Esophagus (tissue), 2 donors: ENCODE results near the gene TCEAL5. TPM values are rescaled to one million over a fixed set of nuclear protein-coding genes. Genes with fewer than 3 reads are reported as not detected.
A peak's percentile ranks its signal among the peaks of the same experiment; 100 is the strongest.
"Not testable (repeated sequence)": the region's sequence is repeated elsewhere in the genome, so short reads cannot be mapped to it uniquely, and the experiment has no call there.

Experiments
- H3K27ac ChIP-seq, 2 donors: one replicate each; pipeline ENCODE4 v1.5.1; 2013; ENCODE audit warnings: low read depth in 2 of 2, mild to moderate bottlenecking in 2 of 2, inconsistent platforms in 1 of 2, low read length in 1 of 2, moderate library complexity in 1 of 2
- H3K27me3 ChIP-seq, 2 donors: one replicate each; pipeline ENCODE4 v1.6.1; 2013; ENCODE audit warnings: low read length in 2 of 2, control low read depth in 1 of 2, mild to moderate bottlenecking in 1 of 2; ENCODE audit not compliant: insufficient read depth in 2 of 2, control insufficient read depth in 1 of 2
- H3K36me3 ChIP-seq, 2 donors: one replicate each; pipeline ENCODE4 v1.6.1; 2013; ENCODE audit warnings: low read length in 1 of 2; ENCODE audit not compliant: control insufficient read depth in 2 of 2, insufficient read depth in 2 of 2
- H3K4me1 ChIP-seq, 2 donors: one replicate each; pipeline ENCODE4 v1.6.1; 2013; ENCODE audit warnings: low read length in 1 of 2; ENCODE audit not compliant: control insufficient read depth in 2 of 2, insufficient read depth in 2 of 2
- H3K4me3 ChIP-seq, 2 donors: one replicate each; pipeline ENCODE4 v1.5.1; 2013; ENCODE audit warnings: low read length in 2 of 2, mild to moderate bottlenecking in 2 of 2, low read depth in 1 of 2, moderate library complexity in 1 of 2
- H3K9me3 ChIP-seq, 2 donors: one replicate each; pipeline ENCODE4 v1.6.1; 2013; ENCODE audit warnings: mild to moderate bottlenecking in 2 of 2, low read depth in 1 of 2, low read length in 1 of 2, moderate library complexity in 1 of 2; ENCODE audit not compliant: control insufficient read depth in 2 of 2, insufficient read depth in 1 of 2
- WGBS, 2 donors: extraction: QIAGEN DNeasy Blood & Tissue Kit; methylation state at CpG; one replicate each; pipeline ENCODE4 v1.1.7; 2013; 5-methylcytosine and 5-hydroxymethylcytosine counted together
- polyA plus RNA-seq, 2 donors: library from polyadenylated mRNA; stranded (reverse); fragments of 200-250 nt; gene quantifications; one replicate each; pipeline ENCODE4 v1.2.3, GENCODE V29; 2013
- donor health status: healthy with polysubstance abuse.
- donor health status: Bipolar disorder and iron deficiency.

TCEAL5 gene
- under 1 TPM; 0.05 to 0.14 TPM for polyA plus RNA-seq

GRCh38 chrX:103276581-103277002, at the start of gene TCEAL5:
TCEAL5 (minus strand) TSS chrX:103276750; CDS start chrX:103274563, 2,187 bp downstream.
- no peak within 1 kb of the TSS for H3K4me3 ChIP-seq
- no peak within 1 kb of the TSS for H3K27ac ChIP-seq
- no peaks in the 10 kb centered on the region for H3K9me3 ChIP-seq
- no peaks in the 10 kb centered on the region for H3K36me3 ChIP-seq
- no peaks in the 10 kb centered on the region for H3K4me1 ChIP-seq
- 5 to 18% methylated on average over 17 of the region's 17 CpGs for WGBS, 2 donors
- H3K27me3 ChIP-seq, result peaks cover 0 to 4% of the 10 kb centered on the region in 2 donors

GRCh38 chrX:103311399-103311780, 34.8 kb upstream of the TCEAL5 start:
- H3K9me3 ChIP-seq, result no peaks in the 10 kb centered on the region
- H3K4me1 ChIP-seq, result no peaks in the 10 kb centered on the region
- H3K27me3 ChIP-seq, result no peaks in the 10 kb centered on the region
- peak overlapping the region in 1 of 2 donors; percentile 38 for H3K4me3 ChIP-seq
- no peak overlapping the region for H3K27ac ChIP-seq
- H3K36me3 ChIP-seq, result no peaks in the 10 kb centered on the region
- 60 to 73% methylated on average over 3 of the region's 3 CpGs for WGBS, 2 donors

- Histone ChIP-seq H3K27ac (no peak within 1 kb of the TSS), H3K4me3 (peak within 1 kb of the TSS; percentile 38 to 54), H3K4me1 (no peaks in the 10 kb centered on the region), H3K27me3 (no peaks in the 10 kb centered on the region), H3K36me3 (no peaks in the 10 kb centered on the region), H3K9me3 (no peaks in the 10 kb centered on the region)
- WGBS, 2 donors, result 2 to 24% methylated on average over 44 to 52 of the region's 52 CpGs
Observed at GRCh38 chrX:103310555-103311398, 34.2 kb upstream of the TCEAL5 start, which contains the start of gene BEX2. BEX2 (minus strand) TSS chrX:103310990; CDS start chrX:103309976, 1,014 bp downstream.

GRCh38 chrX:103309860-103310554, 33.5 kb upstream of the TCEAL5 start:
- WGBS, 2 donors, result 21 to 32% methylated on average over 24 to 30 of the region's 32 CpGs

GRCh38 chrX:103305666-103306065, 29.1 kb upstream of the TCEAL5 start:
- not testable (repeated sequence) for H3K27me3 ChIP-seq, H3K4me1 ChIP-seq, H3K4me3 ChIP-seq, H3K36me3 ChIP-seq, H3K27ac ChIP-seq, H3K9me3 ChIP-seq
- WGBS, 2 donors, result 90 to 94% methylated on average over 4 of the region's 4 CpGs

More at GRCh38 chrX:103309860-103310554, 33.5 kb upstream of the TCEAL5 start:
- H3K4me3 ChIP-seq, result peak overlapping the region; percentile 38 to 54
- no peaks in the 10 kb centered on the region for H3K27me3 ChIP-seq
- H3K4me1 ChIP-seq, result no peaks in the 10 kb centered on the region
- H3K9me3 ChIP-seq, result no peaks in the 10 kb centered on the region
- no peaks in the 10 kb centered on the region for H3K36me3 ChIP-seq
- H3K27ac ChIP-seq, result no peak overlapping the region

GRCh38 chrX:103304705-103305104, 28.2 kb upstream of the TCEAL5 start:
- Histone ChIP-seq H3K4me1 (no peaks in the 10 kb centered on the region), H3K27ac (no peak overlapping the region), H3K4me3 (no peak overlapping the region)

GRCh38 chrX:103293118-103293517, 16.6 kb upstream of the TCEAL5 start:
- no peaks in the 10 kb centered on the region for H3K4me1 ChIP-seq
- 82 to 89% methylated on average over 2 of the region's 2 CpGs for WGBS, 2 donors
- peaks cover 0 to 3% of the 10 kb centered on the region in 2 donors for H3K27me3 ChIP-seq
- H3K9me3 ChIP-seq, result no peaks in the 10 kb centered on the region
- no peak overlapping the region for H3K4me3 ChIP-seq
- H3K36me3 ChIP-seq, result no peaks in the 10 kb centered on the region
- no peak overlapping the region for H3K27ac ChIP-seq

More at GRCh38 chrX:103304705-103305104, 28.2 kb upstream of the TCEAL5 start:
- Histone ChIP-seq H3K9me3 (no peaks in the 10 kb centered on the region), H3K27me3 (no peaks in the 10 kb centered on the region), H3K36me3 (no peaks in the 10 kb centered on the region)

GRCh38 chrX:103279624-103280023, 3.1 kb upstream of the TCEAL5 start:
- H3K4me3 ChIP-seq, result no peak overlapping the region
- H3K36me3 ChIP-seq, result no peaks in the 10 kb centered on the region
- no peaks in the 10 kb centered on the region for H3K4me1 ChIP-seq
- peaks cover 0 to 3% of the 10 kb centered on the region in 2 donors for H3K27me3 ChIP-seq
- WGBS, 2 donors, result 72 to 90% methylated on average over 1 of the region's 1 CpG
- no peak overlapping the region for H3K27ac ChIP-seq
- H3K9me3 ChIP-seq, result no peaks in the 10 kb centered on the region

GRCh38 chrX:103275947-103276567, 493 bp downstream of the TCEAL5 start:
- Histone ChIP-seq H3K27ac (no peak overlapping the region), H3K9me3 (no peaks in the 10 kb centered on the region), H3K36me3 (no peaks in the 10 kb centered on the region), H3K4me3 (no peak overlapping the region), H3K4me1 (no peaks in the 10 kb centered on the region), H3K27me3 (peaks cover 0 to 4% of the 10 kb centered on the region in 2 donors)
- WGBS, 2 donors, result 5 to 23% methylated on average over 22 to 23 of the region's 23 CpGs
